ENCODE data around the gene SCAI.
"Not testable (repeated sequence)": the region's sequence is repeated elsewhere in the genome, so short reads cannot be mapped to it uniquely, and the experiment has no call there.

Gene SCAI

GRCh38 chr9:125147401-125147951 is 4.1 kb upstream of the SCAI start:
- DNase-seq = no peak

GRCh38 chr9:125146247-125146646 is 2.9 kb upstream of the SCAI start:
- DNase-seq = no peak

GRCh38 chr9:125145425-125145824 is 2.1 kb upstream of the SCAI start:
- no peak for DNase-seq

GRCh38 chr9:125142560-125143376 is 560 bp downstream of the SCAI start:
- no peak for DNase-seq

GRCh38 chr9:125141751-125142150 is 1.6 kb downstream of the SCAI start:
- DNase-seq = no peak

- no peak for DNase-seq
Observed at GRCh38 chr9:125141251-125141650, 2.1 kb downstream of the SCAI start.

- no peak for DNase-seq
Observed at GRCh38 chr9:125140576-125140975, 2.8 kb downstream of the SCAI start.

- no peak for DNase-seq
Observed at GRCh38 chr9:125137200-125137599, 6.1 kb downstream of the SCAI start.

GRCh38 chr9:125134976-125135375 is 8.4 kb downstream of the SCAI start:
- DNase-seq = no peak

GRCh38 chr9:125133403-125134329 is 9.7 kb downstream of the SCAI start:
- no peak for DNase-seq

- DNase-seq = no peak
Observed at GRCh38 chr9:125131778-125132177, 11.6 kb downstream of the SCAI start.

- no peak for DNase-seq
Observed at GRCh38 chr9:125126019-125126746, 17.1 kb downstream of the SCAI start.

GRCh38 chr9:125125523-125125922 is 17.8 kb downstream of the SCAI start:
- DNase-seq = no peak

- DNase-seq = no peak
Observed at GRCh38 chr9:125121146-125121545, 22.2 kb downstream of the SCAI start.

- no peak for DNase-seq
Observed at GRCh38 chr9:125119643-125120286, 23.6 kb downstream of the SCAI start.

GRCh38 chr9:125118696-125119095 is 24.6 kb downstream of the SCAI start:
- not testable (repeated sequence) for DNase-seq

GRCh38 chr9:125114503-125114902 is 28.8 kb downstream of the SCAI start:
- DNase-seq = not testable (repeated sequence)

GRCh38 chr9:125110464-125110863 is 32.9 kb downstream of the SCAI start:
- no peak for DNase-seq

- not testable (repeated sequence) for DNase-seq
Observed at GRCh38 chr9:125108541-125108940, 34.8 kb downstream of the SCAI start.

- no peak for DNase-seq
Observed at GRCh38 chr9:125106285-125106893, 36.9 kb downstream of the SCAI start.

- no peak for DNase-seq
Observed at GRCh38 chr9:125103770-125104460, 39.4 kb downstream of the SCAI start.
